GM21447 (cell line): ENCODE results near the gene MKNK2.
A peak's percentile ranks its signal among the peaks of the same experiment; 100 is the strongest.

ENCODE experiments used
- ATAC-seq: cut with Tn5 transposase; IDR thresholded peaks from one replicate; pipeline ENCODE4 v1.9.1; 2021; ENCODE audit not compliant: unreplicated experiment

MKNK2 gene

DNA sequence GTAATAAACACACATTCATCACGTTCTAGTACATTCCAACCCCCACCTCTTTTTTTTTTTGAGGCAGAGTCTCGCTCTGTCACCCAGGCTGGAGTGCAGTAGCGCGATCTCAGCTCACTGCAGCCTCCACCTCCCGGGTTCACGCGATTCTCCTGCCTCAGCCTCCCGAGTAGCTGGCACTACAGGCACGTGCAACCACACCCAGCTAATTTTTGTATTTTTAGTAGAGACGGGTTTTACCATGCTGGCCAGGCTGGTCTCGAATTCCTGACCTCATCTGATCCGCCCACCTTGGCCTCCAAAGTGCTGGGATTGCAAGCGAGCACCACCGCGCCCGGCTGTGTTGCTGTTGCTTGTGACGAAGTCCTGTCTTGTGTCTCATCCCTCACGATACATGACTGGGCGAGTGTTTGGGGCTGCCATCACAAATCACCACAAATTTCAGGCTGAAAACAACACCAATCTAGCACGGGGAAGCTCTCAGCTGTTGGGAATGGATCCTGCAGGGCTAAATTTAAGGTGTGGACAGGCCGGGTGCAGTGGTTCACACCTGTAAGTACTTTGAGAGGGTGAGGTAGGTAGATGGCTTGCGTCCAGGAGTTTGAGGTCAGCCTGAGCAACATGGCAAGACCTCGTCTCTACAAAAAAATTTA lies 29.4 kb upstream of the MKNK2 start:
- ATAC-seq = no peak

- ATAC-seq = no peak
These were observed 28.8 kb upstream of the MKNK2 start for GRCh38 chr19:2079865-2080301.

GRCh38 chr19:2079076-2079864 lies 28.2 kb upstream of the MKNK2 start:
- no peak for ATAC-seq

GRCh38 chr19:2077833-2078619 lies 27.0 kb upstream of the MKNK2 start:
- no peak for ATAC-seq

- ATAC-seq = no peak
These were observed 26.4 kb upstream of the MKNK2 start for GRCh38 chr19:2077398-2077797.

GRCh38 chr19:2076526-2076944 lies 25.5 kb upstream of the MKNK2 start:
- ATAC-seq = no peak

GRCh38 chr19:2072757-2073551 lies 21.9 kb upstream of the MKNK2 start:
- ATAC-seq = no peak

- no peak for ATAC-seq
These were observed 20.1 kb upstream of the MKNK2 start for GRCh38 chr19:2070986-2071673.

DNA sequence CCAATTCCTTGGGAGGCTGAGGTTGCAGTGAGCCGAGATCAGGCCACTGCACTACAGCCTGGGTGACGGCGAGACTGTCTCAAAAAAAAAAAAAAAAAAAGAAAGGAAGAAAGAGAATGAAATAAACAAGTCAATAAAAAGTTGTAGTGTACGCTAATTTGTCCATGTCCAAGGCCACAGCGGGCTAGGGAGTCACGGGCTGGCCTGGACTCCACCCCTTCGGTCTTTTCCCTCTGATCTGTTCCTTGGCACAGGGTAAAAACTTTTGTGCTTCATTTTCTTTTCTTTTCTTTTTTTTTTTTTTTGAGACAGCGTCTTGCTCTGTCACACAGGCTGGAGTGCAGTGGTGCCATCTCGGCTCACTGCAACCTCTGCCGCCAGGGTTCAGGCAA lies 19.4 kb upstream of the MKNK2 start:
- ATAC-seq = no peak

- no peak for ATAC-seq
These were observed 13.9 kb upstream of the MKNK2 start for GRCh38 chr19:2064788-2065524.

DNA sequence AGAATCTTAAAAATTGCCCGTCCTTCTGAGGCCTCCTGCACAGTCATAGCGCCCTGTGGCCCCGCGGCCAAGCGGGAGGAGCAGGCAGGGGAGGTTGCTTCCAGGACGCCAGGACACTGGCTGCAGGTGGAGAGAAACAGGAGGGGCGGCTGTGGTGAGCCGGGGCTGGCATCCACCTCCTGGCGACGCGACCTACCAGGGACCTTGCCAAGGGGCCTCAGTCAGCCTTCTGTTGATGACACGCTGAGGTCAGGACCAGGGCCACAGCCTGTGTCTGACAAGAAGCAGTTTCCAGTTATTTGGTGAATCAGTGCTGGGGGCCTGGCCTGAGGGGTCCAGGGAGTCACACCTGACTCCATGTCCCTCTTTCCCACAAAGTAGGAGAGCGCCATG lies 13.3 kb upstream of the MKNK2 start:
- ATAC-seq = no peak

DNA sequence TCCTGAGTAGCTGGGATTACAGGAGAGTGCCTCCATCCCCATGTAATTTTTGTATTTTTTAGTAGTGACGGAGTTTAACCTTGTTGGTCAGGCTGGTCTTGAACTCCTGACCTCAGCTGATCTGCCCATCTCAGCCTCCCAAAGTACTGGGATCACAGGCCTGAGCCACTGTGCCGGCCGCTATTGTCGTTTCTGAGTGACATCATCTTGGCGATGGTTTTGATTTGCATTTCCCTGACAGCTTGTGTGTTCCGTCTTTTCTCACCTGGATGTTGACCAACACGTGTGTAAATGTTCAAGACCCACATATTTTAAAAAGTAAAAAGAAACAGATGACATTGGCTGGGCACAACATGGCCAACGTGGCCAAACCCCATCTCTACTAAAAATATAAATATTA lies 12.8 kb upstream of the MKNK2 start:
- ATAC-seq = no peak

DNA sequence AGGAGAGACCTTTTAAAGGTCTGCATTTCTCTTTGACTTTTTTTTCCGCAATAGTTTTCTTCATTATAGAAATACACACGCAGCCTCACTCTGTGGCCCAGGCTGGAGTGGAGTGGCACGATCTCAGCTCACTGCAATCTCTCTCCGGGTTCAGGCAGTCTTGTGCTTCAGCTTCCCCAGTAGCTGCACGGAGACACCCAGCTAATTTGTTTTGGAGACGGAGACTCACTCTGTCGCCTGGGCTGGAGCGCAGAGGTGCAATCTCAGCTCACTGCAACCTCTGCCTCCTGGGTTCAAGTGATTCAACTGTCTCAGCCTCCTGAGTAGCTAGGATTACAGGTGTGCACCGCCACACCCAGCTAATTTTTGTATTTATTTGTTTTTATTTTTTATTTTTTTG lies 11.7 kb upstream of the MKNK2 start:
- no peak for ATAC-seq

GRCh38 chr19:2062389-2062729 lies 11.3 kb upstream of the MKNK2 start:
- ATAC-seq = no peak

GRCh38 chr19:2061495-2062388 lies 10.7 kb upstream of the MKNK2 start:
- ATAC-seq = peak; percentile 79

DNA sequence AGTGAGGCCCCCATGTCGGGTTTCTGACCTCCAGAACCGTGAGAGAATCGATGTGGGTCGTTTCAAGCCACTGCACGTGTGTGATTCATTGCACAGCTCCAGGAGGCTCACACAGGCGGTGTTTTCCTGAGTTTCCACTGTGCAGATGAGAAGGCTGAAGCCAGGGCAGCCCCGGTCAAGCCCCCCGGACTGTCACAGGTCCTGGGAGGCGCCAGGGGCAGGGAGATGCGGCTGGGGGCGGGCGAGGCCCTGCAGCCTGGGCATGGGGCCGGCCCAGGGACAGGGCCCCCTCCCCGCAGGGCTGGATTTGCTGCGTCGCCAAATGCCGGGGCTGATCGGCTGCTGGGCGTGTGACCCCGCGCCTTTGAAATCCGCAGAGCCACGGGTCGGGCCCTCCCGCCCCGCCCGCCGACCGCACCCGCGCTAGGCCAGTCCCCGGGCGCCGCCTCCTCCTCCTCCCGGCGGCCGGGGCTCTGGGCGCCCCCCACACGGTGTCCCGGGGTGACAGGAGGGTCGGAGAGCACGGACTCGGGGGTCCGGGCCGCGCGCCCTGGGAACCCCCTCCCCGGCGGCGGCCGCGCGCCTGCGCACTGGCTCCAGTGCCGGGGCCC lies 9.9 kb upstream of the MKNK2 start:
- ATAC-seq = peak; percentile 10

DNA sequence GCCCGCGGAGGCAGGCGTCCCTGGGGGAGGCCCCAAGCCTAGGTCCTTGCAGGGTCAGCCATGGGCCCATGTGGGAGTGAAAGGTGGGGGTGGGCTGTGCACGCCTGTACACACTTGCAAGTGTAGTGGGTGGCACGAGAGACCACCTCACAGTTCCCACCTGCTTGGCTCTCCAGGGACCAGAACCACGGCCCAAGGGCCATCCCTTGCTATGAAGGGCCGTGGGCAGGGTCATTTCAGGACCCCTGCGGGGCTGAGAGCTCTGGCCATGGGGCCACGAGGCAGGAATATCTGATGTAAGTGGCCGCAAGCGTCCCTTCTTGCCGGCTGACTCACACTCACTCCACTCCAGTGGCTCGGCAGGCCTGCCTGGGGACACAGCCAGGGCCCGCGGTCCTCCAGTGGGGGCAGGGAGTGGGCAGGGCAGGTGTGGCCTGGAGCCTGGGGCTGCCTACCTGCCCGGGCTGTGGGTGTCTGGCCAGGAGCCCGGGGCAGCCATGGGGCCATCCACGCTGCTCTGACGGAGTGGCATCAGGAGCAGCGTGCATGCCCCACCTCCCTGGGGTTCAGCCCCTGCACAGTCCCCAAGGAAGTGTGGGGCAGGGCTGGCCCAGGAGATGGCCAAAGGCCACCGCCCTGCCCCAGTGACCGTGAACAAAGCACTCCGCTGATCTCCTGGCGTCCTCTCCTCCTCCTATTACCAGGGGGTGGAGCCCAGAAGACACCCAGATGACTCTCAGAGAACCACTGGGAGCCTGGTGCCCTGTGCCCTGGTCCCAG lies 8.6 kb upstream of the MKNK2 start:
- no peak for ATAC-seq
